Mucosa of descending colon (tissue), 3 donors: ENCODE results near the gene MYO10. TPM values are rescaled to one million over a fixed set of nuclear protein-coding genes. Genes with fewer than 3 reads are reported as not detected.

ENCODE experiments used
- ATAC-seq: fragments of 200-7000 bp; cut with Tn5 transposase; one replicate; pipeline ENCODE4 v1.9.1; 2020; ENCODE audit warnings: mild to moderate bottlenecking, moderate library complexity
- DNase-seq, 3 donors: peaks; one replicate each; pipeline ENCODE4 v3.0.0-alpha.2; 2020
- H3K36me3 ChIP-seq: fragments of 200-600 bp; one replicate; pipeline ENCODE4 v1.8.0; 2021; ENCODE audit warnings: low read depth, mild to moderate bottlenecking
- H3K4me1 ChIP-seq: fragments of 200-600 bp; one replicate; pipeline ENCODE4 v1.8.0; 2021; ENCODE audit warnings: low read depth, mild to moderate bottlenecking
- H3K4me3 ChIP-seq: fragments of 200-600 bp; one replicate; pipeline ENCODE4 v1.8.0; 2021; ENCODE audit warnings: mild to moderate bottlenecking
- H3K9me3 ChIP-seq: fragments of 200-600 bp; one replicate; pipeline ENCODE4 v1.8.0; 2021; ENCODE audit warnings: mild to moderate bottlenecking
- intact Hi-C, 2 donors: fragments of 100-400 bp; cut with DNase I in 1 of 2; cut with micrococcal nuclease in 1 of 2; formaldehyde crosslinking; loops; one replicate each; pipeline versions ENCODE4 v1.11.0 to v1.11.1; 2022; cut with DNase I, micrococcal nuclease
- total RNA-seq, 3 donors: library from RNA; stranded (reverse); fragmentation: NEBNext Ultra II Directional in 2 of 3; extraction: Animal tissue kit (Norgen Biotek cat#: 25700) in 2 of 3; gene quantifications; one replicate each; pipeline versions ENCODE4 v1.2.1 to v1.2.4, GENCODE V29; 2021 to 2023
- TF ChIP-seq, protein P1 (sequence below): fragments of 200-600 bp; IDR thresholded peaks from one replicate; pipeline ENCODE4 v1.8.0; 2022; ENCODE audit warnings: antibody characterized with exemption, mild to moderate bottlenecking
- donor health status: DM: no; HTN: no; CAD: no; lungs with moderate emphysema.
- donor health status: DM: no; HTN: no; CAD: no.
- donor health status: DM: no; HTN: yes; CAD: no.

Gene MYO10
- total RNA-seq, 3 donors from 2014 or later: 29.4 to 87.8 (median 61.3) TPM

DNA sequence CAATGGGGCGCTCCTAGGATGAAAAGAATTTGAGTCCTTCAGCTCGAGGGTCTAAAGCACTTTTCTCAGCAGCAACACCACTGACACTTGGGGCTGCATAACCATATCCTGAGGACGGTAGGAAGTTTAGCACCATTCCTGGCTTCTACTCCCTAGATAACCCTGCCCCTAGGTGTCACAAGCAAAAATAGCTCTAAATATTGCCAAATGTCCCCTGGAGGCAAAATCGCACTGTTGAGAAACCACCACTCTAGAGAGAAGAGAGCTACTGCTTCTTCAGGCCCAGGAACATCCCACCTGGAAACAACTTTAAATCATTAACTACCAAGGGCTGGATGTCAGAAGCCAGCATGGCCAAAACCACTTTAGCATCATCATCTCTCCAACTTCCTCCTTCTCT is 29.8 kb downstream of the MYO10 start:
- Histone ChIP-seq H3K36me3 (no peaks in the 10 kb centered on the region), H3K4me3 (no peak overlapping the region), H3K9me3 (no peaks in the 10 kb centered on the region), H3K4me1 (peaks cover 13% of the 10 kb centered on the region)
- no peak for ATAC-seq
- intact Hi-C loops: no loop called here
- TF ChIP-seq, protein P1, sequence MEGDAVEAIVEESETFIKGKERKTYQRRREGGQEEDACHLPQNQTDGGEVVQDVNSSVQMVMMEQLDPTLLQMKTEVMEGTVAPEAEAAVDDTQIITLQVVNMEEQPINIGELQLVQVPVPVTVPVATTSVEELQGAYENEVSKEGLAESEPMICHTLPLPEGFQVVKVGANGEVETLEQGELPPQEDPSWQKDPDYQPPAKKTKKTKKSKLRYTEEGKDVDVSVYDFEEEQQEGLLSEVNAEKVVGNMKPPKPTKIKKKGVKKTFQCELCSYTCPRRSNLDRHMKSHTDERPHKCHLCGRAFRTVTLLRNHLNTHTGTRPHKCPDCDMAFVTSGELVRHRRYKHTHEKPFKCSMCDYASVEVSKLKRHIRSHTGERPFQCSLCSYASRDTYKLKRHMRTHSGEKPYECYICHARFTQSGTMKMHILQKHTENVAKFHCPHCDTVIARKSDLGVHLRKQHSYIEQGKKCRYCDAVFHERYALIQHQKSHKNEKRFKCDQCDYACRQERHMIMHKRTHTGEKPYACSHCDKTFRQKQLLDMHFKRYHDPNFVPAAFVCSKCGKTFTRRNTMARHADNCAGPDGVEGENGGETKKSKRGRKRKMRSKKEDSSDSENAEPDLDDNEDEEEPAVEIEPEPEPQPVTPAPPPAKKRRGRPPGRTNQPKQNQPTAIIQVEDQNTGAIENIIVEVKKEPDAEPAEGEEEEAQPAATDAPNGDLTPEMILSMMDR: no peak
- no peak for DNase-seq

- Histone ChIP-seq H3K4me1 (peaks cover 6% of the 10 kb centered on the region), H3K4me3 (no peak overlapping the region), H3K9me3 (no peaks in the 10 kb centered on the region), H3K36me3 (no peaks in the 10 kb centered on the region)
- intact Hi-C loops: no loop called here
- TF ChIP-seq, protein P1: no peak
- DNase-seq (no peak), ATAC-seq (no peak)
Measured at GRCh38 chr5:16903480-16904300, 32.4 kb downstream of the MYO10 start.

DNA sequence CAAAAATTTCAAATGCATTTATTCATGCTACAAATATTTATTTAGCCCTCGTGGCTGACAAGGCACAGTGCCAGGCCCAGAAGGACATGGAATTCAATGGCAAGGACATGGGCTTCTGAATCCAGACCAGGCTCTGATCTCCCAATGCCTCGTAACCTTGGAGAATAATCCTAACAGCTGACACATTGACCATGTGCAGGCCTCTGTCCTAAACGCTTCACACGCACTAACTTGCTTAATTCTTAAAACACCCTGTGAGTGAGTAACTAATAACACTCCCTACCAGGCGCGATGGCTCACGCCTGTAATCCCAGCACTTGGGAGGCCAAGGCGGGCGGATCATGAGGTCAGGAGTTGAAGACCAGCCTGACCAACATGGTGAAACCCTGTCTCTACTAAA is 33.2 kb downstream of the MYO10 start:
- Histone ChIP-seq H3K9me3 (no peaks in the 10 kb centered on the region), H3K4me1 (peaks cover 9% of the 10 kb centered on the region), H3K36me3 (no peaks in the 10 kb centered on the region), H3K4me3 (no peak overlapping the region)
- no peak for DNase-seq
- intact Hi-C loops: no loop called here
- ATAC-seq: peak; percentile 36
- TF ChIP-seq, protein P1: no peak

- ATAC-seq (no peak), DNase-seq (no peak)
- intact Hi-C loops: no loop called here
- no peaks in the 10 kb centered on the region for H3K36me3 ChIP-seq
- H3K4me3 ChIP-seq: no peak overlapping the region
- H3K9me3 ChIP-seq: no peaks in the 10 kb centered on the region
- H3K4me1 ChIP-seq: peaks cover 24% of the 10 kb centered on the region
- TF ChIP-seq, protein P1: no peak
Measured at GRCh38 chr5:16901021-16901644, 35.0 kb downstream of the MYO10 start.

- Histone ChIP-seq H3K9me3 (no peaks in the 10 kb centered on the region), H3K36me3 (no peaks in the 10 kb centered on the region), H3K4me3 (no peak overlapping the region), H3K4me1 (peaks cover 37% of the 10 kb centered on the region)
- intact Hi-C loops: no loop called here
- ATAC-seq: no peak
- TF ChIP-seq, protein P1: no peak
- DNase-seq: no peak
Measured at GRCh38 chr5:16899171-16899570, 36.9 kb downstream of the MYO10 start.
